NCI-H146 (cell line): Measurements from ENCODE around the gene RAP1A.

Experiments
- DNase-seq: peaks from one replicate; lab custom pipeline; 2025; lab: John Stamatoyannopoulos, UW

RAP1A gene

DNA sequence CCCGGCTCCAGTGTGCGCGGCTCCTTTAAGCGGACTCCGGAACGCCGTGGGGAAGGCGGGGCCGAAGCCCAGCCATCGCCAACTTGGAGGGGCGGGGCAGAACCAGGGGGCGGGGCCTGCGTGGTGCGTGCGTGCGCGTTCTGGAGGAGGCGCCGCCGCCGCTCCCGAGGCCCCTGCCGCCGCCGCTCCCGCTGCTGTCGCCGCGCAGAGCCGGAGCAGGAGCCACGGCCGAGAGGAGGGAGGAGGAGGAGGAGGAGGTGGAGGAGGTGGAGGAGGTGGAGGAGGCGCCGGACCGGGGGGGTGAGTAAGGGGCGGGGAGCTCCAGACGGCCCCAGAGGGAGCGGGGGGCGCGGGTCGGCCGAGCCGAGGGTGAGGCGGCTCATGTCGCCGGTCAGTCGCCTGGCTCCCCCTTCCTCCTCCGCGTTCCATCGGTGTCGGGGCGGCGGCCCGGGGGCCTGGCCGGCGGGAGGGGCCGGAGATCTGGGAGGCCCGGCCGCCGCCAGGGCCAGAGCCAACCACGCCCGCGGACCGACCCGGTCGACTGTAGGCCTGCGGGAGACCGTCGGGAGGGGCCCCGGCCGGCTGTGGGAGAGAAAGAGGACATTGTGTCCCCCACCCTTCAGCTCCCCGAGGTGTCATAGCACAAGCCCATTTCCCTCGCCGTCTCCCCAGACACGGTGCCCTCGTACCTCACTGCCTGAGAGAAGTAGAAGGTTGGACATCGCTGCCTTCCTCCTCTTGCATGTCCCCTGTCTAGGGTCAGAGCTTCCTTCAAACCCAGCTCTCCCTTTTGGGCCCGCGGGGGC lies at the start of gene RAP1A:
Gene RAP1A, plus strand, starts transcription at position 155 of the 806 bp plus-strand sequence. CDS start 71,572 bp downstream, outside the sequence.
- peak; percentile 94 for DNase-seq

DNA sequence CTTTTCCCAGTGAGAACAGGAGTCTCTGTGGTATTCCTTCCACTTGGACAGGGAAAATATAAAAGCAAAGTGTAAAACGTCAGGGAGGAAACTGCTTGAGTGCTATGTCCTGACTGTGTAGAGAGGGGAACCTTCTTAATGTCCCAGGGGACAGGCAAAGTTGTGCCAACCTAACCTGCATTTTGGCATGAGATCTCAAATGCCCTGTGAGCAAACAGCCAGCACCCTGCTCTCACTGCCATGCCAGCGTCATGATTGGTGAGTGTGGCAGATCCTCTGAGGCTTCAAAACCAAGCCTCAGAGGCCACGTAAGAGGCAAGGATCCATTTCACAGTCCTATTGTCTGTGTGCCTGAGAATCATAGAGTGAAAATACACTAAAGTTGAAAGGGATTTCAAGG lies 49.7 kb upstream of the RAP1A start:
- DNase-seq = no peak

DNA sequence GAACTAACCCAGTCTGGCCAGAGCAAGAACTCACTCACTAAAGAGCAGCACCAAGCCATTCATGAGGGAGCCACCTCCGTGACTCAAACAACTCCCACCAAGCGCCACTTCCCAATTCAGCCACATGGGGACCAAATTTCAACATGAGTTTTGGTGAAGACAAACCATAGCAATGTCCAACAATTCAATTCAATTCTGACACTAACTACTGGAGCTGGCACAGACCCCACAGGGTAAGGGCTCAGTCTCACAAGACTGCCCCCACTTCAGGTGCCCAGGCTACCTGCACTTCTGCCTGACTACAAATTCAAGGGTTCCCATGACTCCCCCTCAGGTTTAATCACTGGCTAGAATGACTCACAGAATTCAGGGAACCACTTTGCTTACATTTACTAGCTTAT lies 48.8 kb upstream of the RAP1A start:
- no peak for DNase-seq

DNA sequence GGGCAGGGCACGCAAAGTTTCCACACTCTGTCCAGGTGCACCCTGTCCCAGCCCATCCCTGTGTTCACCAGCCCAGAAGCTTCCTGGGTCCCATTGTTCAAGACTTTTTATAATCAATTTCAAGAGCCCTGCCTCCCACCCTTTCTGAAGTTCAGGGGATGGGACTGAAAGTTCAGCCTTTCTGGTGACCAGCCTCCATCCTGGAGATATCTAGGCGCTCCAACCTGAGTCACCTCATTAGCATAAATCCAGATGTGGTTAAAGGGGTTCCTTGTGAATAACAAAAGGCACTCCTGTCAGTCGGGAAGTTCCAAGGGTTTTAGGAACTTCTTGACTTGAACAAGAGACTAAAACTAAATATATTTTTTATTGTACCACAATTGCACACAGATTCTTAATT lies 48.4 kb upstream of the RAP1A start:
- no peak for DNase-seq

DNA sequence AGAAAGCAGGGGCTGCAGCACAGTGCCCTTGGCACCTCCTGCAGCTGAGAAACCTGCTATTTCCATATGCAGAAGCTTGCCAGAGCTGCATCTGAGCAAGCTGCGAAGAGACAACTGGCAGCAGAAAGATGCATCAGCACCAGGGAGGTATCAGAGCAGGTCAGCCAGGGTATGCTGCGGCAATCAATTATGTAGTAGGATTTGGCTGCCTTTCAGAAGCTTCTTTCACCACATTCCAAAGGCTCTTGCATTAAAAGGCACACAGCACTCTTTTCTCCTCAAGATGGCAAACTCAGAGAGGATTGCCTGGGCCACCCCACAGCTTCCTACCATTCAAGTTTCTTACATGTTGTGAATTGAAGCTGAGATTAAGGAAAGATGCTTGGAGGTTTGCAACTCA lies 47.6 kb upstream of the RAP1A start:
- DNase-seq = no peak

DNA sequence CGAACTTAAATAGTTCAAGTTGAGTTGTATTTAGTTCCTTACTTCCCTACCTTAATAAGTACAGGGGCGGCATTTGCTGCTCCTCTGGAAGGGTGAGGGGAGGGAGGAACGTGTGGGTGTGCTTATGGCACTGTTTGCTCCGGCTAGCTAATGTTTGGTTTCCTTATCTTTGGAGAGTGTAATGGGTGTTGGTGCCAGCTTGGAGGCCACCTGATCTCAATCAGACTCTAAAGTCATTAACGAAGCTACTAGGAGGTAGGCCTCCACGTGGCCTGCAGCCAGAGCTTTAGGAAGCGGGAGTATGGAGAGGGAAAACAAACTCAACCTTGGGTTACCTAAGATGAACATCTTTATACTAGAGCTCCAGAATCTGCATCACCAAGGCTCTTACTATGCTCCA lies 43.0 kb upstream of the RAP1A start:
- peak; percentile 29 for DNase-seq

DNA sequence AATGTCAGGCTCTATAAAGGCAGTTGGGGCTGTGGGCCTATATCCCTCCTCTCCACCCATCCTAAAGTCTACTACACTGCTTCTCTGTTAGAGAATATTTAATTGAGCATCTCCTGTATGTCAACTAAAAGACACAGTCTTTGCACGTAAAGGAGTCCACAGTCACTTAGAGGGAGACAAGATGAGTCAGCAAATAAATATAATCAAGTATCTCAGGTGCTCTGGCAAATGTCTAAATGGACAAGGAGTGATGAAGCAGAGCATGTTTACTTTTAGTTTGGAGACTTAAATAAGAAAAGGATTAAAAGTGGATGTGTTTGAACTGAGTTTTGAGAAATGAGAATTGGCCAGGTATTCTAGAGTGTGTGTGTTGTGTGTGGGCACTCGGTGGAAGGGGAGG lies 41.8 kb upstream of the RAP1A start:
- no peak for DNase-seq

DNA sequence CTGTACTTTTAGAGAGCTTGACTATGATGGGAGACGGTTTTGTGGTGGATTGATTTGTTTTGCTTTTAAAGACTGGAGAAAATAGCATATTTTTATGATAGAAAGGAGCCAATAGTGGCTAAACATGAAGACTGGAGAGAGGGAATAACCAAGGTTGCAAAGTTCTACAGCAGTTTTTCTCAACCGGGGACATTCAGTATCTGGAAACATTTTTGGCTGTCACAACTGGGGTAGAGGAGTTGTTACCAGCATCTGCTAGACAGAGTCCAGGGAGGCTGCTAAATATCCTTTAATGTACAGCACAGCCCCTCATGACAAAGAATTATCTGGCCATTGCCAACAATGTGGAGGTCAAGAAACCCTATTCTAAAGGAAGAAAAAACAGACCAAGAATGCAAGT lies 38.4 kb upstream of the RAP1A start:
- no peak for DNase-seq

DNA sequence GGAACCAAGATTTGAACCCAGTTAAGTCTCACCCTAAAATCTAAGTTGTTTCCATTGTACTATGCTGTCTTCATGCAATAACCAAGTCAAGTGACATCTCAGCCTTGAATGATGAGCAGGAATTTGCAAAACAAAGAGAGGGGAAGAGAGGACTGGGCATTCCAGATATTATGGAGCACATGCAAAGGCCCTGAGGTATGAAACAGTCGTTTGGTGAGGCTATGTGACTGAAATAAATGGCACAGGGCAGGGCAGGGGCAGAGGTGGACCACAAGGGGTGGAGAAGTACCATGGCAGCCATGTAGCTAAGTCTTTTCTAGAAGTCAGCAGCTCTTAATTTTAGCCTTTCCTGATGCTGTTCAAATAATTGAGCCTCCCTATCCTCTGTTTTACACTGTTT lies 37.6 kb upstream of the RAP1A start:
- DNase-seq = no peak

DNA sequence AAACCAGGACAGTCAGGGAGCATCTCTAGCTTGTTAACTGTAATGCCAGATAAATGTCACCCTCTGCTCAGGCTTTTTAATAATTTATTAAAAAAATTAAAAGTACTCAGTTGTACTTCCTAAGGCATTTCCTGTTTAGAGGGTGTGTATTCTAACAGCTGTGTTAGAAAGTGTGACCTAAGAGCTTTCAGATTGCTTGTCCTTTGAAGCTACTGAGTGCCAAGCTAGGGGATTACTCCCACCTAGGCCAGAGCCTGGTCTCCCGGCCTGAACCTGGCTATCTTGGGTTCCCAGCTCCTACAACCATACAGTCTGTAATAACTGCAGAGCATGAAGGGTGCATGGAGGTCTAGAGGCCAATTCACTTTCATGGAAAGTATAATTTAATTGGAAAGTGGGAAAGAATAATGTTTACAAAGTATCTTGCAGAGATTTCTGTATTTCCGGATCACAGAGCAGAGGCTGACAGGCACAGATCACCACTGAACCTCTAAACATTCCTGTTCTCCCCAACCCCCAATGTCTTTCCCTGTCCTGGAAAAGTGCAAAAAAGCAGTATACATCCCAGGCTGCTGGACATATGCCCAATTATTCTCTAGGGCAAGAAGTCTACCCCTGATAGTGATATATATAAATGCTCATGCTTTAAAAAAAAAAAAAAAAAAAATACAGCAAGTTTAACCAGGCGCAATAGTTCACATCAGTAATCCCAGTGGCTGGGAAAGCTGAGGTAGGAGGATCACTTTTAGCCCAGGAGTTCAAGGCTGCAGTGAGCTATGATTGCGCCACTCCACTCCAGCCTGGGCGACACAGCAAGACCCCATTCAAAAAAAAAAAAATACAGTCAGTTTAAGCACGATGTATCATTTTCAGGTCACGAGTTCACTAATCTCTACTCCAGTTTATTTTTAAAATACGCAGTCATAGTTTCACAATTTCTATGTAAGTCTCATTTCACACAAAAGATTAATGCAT lies 36.7 kb upstream of the RAP1A start:
- DNase-seq = no peak

DNA sequence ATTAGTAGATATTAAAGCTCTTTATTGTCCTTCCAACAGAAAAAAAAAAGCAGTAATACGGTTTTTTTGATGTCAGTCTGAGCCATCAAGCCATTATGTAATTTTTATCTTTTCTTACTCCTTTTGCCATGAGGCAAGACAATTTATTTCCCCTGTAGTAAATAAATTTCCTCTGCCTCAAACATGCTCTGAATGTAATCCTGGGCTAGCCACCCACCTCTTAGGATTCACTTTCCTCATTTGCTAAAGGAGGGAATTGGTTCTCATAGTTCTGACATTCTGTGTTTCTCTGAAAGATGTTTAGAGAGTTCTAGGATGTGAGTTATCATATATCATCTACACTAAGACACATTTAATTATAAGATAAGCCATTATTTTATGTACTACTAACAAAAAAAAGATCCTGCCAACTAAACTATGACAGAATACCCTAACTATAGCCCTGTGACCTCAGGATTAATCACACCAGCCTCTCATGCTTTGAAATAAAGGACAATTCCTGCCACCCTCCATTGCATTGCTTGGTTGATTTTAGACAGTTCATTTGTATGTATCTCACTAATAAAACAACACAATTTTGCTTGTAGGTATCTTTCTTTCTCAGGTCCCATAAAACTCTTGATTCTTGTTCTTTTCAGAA lies 34.0 kb upstream of the RAP1A start:
- DNase-seq = no peak

DNA sequence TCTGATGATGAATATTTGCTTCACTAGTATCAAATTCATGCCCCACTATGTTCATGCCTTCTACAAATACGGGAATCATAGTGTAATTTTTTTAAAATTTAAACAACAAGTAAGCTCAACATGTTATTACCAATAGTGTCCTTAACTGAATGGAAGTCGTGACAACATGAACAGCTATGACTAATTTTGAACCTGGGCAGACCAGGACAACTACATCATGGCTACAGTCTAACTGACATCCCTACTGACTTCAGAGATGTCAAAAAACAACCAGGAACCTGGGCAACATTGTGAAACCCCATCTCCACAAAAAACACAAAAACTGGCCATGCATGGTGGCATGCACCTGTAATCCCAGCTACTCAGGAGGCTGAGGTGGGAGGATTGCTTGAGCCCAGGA lies 33.5 kb upstream of the RAP1A start:
- DNase-seq = no peak

DNA sequence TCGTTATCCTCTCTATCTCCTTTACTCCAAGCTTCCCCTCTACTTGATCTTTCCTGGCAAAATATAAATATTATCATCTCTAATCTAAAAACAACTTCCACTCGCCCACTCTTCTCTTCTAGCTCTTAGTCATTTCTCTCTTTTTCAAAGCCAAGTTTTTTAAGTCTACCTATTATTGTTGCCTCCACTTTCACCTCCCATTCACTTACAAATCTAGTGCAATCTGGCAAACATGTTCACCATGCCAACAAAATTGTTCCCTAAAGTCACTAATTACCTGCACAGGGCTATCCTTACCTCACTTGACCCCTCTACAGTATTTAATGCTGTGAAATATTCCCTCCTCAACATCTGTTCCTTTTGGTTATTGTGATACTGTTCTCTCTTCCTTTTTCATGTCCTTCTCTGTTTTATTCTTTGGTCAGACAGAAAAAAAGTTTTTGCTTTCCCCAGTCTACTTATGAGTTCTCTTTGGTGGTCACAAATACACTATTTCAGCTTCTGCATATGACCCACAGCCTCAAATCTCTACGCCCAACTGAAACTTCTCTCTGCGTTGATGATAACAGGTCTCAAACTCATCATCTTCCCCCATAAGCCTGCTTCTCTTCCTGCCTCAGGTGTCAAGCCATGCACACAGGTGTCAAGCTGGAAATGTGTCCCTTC lies 31.9 kb upstream of the RAP1A start:
- no peak for DNase-seq

DNA sequence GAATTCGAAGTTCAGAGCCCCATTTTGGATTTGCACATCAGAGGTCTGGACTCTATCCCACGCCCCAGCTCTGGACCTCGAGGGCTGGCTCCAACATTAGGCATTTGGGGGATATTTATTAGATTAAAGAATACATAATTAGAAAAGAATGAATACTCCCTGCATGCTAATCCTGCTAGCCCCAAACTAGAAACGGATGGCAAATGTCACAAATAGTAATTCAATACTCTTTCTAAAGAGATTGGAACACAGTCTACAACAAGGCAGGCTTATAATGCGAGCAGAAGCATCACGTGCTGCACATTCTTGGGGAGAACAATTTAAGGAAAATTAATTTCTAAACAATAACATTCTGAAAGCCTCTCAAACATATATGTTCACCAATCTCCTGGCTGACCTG lies 27.7 kb upstream of the RAP1A start:
- DNase-seq = no peak

DNA sequence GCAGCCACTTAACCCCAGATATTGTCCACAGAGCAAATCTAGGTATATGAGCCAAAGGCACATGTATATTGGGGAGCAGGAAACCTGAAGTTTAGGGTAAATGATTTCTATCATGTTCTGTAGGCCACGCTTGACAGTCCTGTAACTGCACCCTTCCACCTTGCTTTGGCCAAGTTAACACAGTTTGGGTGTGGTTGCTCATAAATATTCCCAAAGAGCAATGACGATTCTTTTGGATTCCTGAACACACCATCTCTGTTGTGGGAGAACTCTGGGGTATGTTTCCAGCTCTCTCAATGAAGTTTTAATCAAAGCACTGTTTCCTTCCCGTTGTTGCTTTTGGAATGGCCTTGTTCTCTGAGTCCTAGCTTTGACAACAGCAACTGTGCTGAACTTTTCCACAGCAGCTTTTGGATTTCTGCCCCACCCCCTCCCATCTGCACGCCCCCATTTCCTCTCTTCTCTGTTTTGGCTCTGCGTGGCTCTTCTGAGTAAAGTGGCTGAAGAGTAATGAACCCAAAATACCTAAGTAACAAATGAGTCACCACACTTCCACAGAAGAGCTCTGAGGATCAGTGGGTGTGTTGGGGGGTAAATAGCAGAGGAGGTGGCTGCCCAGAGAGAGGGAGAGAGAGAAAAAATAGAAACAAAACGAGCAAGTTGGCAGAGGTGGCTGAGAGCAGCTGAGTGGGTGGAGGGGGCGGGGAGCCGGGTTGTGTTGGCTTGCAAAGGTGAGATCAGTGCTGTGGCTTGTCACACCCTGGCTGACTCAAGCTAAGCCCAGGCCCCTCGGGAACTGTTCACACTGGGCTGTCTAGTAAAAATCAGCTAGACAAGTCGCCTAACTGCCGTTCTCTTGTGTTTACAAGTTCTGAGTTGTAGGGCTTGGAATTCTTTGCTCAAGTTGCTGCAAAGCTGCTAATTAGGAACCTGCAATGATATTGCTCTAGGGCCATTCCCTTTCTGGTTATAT lies 26.9 kb upstream of the RAP1A start:
- no peak for DNase-seq

DNA sequence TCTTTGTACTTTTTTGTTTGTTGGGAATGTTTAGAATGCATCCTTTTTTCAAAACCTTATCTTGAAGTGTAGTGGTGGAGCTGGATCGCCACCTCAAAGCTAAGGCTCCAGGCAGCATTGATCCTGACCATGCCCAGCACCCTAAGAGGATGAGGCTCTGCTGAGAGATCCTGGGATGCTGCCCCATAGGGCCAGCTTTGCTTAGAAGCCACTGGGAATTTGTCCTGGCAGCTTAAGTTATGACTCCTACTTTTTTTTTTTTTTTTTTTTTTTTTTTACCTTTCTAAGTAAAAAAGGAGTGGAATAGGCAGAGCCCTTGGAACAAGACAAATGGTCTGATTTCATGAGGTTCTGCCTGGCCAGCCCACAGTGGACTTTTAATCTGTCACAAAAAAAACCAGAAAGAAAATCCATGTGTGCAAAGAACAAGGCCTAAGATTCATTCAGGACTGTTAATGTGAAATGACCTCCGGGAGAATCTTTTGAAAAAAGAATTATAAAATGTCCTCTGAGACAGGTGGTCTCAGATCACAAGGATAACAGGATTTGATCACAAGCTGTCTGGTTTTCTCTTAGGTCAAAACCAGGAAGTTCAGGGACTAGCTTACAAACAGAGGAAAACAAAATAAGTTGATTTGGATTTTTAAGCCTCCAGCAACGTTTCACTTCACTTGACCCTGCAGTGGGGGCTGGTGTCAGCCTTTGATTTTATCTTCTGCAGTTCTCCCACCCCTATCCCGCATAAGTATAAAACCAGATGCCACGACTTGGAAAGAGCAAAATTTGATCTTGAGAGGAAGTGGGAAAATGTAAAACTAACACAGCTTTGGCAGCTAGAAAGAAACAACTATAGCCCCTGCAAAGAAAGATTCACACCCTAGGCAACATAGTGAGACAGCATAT lies 25.9 kb upstream of the RAP1A start:
- DNase-seq = no peak

DNA sequence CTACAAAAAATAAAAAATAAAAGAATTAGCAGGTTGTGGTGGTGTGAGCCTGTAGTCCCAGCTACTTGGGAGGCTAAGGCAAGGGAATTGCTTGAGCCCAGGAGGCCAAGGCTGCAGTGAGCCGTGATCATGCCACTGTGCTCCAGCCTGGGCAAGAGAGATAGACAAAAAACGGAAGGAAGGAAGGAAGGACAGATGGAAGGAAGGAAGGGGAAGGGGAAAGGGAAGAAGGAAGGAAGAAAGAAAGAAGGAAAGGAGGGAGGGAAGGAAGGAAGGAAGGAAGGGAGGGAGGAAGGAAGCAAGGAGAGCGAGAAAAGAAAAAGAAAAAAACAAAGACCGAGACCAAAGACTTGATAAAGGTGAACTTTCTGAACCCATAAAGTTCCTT lies 25.3 kb upstream of the RAP1A start:
- no peak for DNase-seq

DNA sequence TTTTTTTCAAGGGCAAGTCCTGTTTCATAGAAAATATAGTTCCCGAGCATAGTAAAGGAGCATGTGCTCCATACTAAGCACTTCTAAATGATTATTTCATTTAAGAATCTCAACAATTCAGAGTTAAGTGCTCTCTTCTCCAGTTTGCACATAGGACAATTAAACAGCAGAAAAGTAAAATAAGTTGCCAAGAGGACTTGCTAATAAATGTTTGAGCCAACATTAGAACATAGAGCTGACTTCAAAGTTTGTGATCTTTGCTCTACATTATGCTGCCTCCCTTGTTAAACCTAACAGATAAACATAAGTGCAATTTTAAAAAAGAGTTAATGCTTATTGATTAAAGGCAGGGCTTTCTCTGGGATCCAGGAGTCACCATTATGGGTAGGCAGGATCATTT lies 23.8 kb upstream of the RAP1A start:
- no peak for DNase-seq

DNA sequence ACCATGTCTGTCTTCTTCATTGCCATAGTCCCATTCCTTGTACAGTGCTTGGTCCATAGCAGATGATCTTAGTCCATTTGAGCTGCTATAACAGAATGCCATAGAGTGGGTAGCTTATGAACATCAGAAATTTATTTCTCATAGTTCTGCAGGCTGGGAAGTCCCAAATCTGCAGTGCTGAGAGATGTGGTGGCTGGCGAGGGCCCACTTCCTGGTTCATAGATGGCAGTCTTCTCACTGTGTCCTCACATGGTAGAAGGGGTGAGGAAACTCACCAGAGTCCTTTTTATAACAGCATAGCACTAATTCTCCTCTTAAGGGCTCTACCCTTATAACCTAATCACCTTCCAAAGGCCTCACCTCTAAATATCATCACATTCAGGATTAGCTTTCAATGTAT lies 23.1 kb upstream of the RAP1A start:
- DNase-seq = no peak

DNA sequence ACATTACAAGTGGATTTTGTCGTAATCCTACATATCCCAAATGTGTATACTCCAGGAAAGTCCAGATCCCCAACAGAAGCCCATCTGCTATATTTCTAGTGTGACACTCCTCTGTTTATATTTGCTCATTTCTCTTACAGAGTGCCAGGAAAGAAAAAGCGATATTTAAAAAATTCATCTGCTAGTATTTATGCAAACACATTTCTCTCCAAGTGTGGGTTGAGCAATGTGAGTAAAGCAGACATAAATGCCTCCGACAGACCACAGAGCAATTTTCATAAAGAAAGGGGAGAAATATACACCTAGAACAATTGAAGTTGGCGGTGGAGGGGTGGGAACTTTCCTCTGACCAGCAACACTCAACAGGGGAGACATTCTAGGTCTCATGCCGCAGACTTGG lies 22.2 kb upstream of the RAP1A start:
- no peak for DNase-seq
